IMR-90 (cell line): Measurements from ENCODE around the gene ITPK1.

Source experiments
- CTCF ChIP-seq: conservative IDR thresholded peaks from 2 replicates; pipeline ENCODE4 v1.5.1; 2012; ENCODE audit warnings: mild to moderate bottlenecking, low read depth, low read length, improper control_type of control experiment
- RCOR1 ChIP-seq: IDR thresholded peaks from 2 replicates; pipeline ENCODE4 v1.6.1; 2012; ENCODE audit warnings: mild to moderate bottlenecking, low read length, improper control_type of control experiment; ENCODE audit not compliant: insufficient replicate concordance
- RFX5 ChIP-seq: IDR thresholded peaks from 2 replicates; pipeline ENCODE4 v1.8.0; 2012; ENCODE audit warnings: low read depth, mild to moderate bottlenecking, low read length, moderate library complexity
- TF ChIP-seq, protein P1 (sequence below): fragments of 150-350 bp; IDR thresholded peaks from 2 replicates; pipeline ENCODE4 v1.6.1; 2017; ENCODE audit warnings: mild to moderate bottlenecking, antibody characterized with exemption, low read length, low read depth

- TF ChIP-seq CTCF (no peak), RCOR1 (no peak), RFX5 (no peak)
- TF ChIP-seq, protein P1, sequence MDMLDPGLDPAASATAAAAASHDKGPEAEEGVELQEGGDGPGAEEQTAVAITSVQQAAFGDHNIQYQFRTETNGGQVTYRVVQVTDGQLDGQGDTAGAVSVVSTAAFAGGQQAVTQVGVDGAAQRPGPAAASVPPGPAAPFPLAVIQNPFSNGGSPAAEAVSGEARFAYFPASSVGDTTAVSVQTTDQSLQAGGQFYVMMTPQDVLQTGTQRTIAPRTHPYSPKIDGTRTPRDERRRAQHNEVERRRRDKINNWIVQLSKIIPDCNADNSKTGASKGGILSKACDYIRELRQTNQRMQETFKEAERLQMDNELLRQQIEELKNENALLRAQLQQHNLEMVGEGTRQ, result no peak
These were observed 41.6 kb downstream of the ITPK1 start for GRCh38 chr14:93073910-93074769.
